Stomach (tissue), 9 donors: Measurements from ENCODE around the gene TMEFF2. TPM values are rescaled to one million over a fixed set of nuclear protein-coding genes. Genes with fewer than 3 reads are reported as not detected.
"Not testable (repeated sequence)": the region's sequence is repeated elsewhere in the genome, so short reads cannot be mapped to it uniquely, and the experiment has no call there.

ENCODE experiments used
- DNase-seq, 2 donors: peaks; one replicate each; pipeline versions ENCODE4 v3.0.0 to v3.0.0-alpha.2; 2013 to 2019
- H3K27ac ChIP-seq, 5 donors: fragments of 200-600 bp in 4 of 5; sonication (generic) in 4 of 5; one replicate each; pipeline ENCODE4 v1.5.1; 2013 to 2019; ENCODE audit warnings: mild to moderate bottlenecking in 1 of 5, moderate library complexity in 1 of 5
- H3K27me3 ChIP-seq, 3 donors: fragments of 200-600 bp; sonication (generic); one replicate each; pipeline ENCODE4 v1.5.1; 2017 to 2019; ENCODE audit warnings: mixed run types in 1 of 3
- H3K36me3 ChIP-seq, 4 donors: fragments of 200-600 bp; sonication (generic); 1 replicate in 3 of 4; 2 replicates in 1 of 4; pipeline ENCODE4 v1.5.1; 2016 to 2019
- H3K4me1 ChIP-seq, 4 donors: fragments of 200-600 bp; sonication (generic); one replicate each; pipeline ENCODE4 v1.5.1; 2016 to 2019
- H3K4me3 ChIP-seq, 4 donors: fragments of 200-600 bp; sonication (generic) in 3 of 4; one replicate each; pipeline ENCODE4 v1.5.1; 2016 to 2019; ENCODE audit warnings: mild to moderate bottlenecking in 1 of 4
- H3K9me3 ChIP-seq, 4 donors: fragments of 200-600 bp; sonication (generic); one replicate each; pipeline ENCODE4 v1.5.1; 2016 to 2019
- CTCF ChIP-seq, 7 experiments: fragments of 450-650 bp in 4 of 7; fragments of 200-600 bp in 3 of 7; sonication (generic) in 3 of 7; IDR thresholded peaks; one replicate each; pipeline ENCODE4 v1.5.1; 2016 to 2019; ENCODE audit warnings: antibody characterized with exemption in 7 of 7, control low read depth in 2 of 7, mild to moderate bottlenecking in 1 of 7
- EP300 ChIP-seq: sonication (generic); formaldehyde crosslinking; IDR thresholded peaks from one replicate; pipeline ENCODE4 v1.6.1; 2017; ENCODE audit warnings: antibody characterized with exemption
- POLR2A ChIP-seq, 4 donors: fragments of 450-650 bp; IDR thresholded peaks; one replicate each; pipeline ENCODE4 v1.6.1; 2016; ENCODE audit warnings: antibody characterized with exemption in 4 of 4, control low read depth in 2 of 4, mild to moderate bottlenecking in 1 of 4, moderate library complexity in 1 of 4
- POLR2AphosphoS5 ChIP-seq, 3 donors: sonication (generic); formaldehyde crosslinking; IDR thresholded peaks; one replicate each; pipeline ENCODE4 v1.6.1; 2016; ENCODE audit warnings: antibody characterized with exemption in 3 of 3
- WGBS, 5 donors: extraction: QIAGEN DNeasy Blood & Tissue Kit in 3 of 5; methylation state at CpG; one replicate each; pipeline versions ENCODE4 v1.1.5 to v1.1.7; 2013 to 2018; 5-methylcytosine and 5-hydroxymethylcytosine counted together
- intact Hi-C: fragments of 100-400 bp; cut with DNase I; formaldehyde crosslinking; loops from one replicate; pipeline ENCODE4 v1.15.1; 2023; ENCODE audit warnings: low total_unique reads
- polyA plus RNA-seq, 3 donors: library from polyadenylated mRNA; stranded (reverse); fragments of 200-250 nt; gene quantifications; one replicate each; pipeline ENCODE4 v1.2.3, GENCODE V29; 2013
- total RNA-seq, 5 donors: library from RNA; depleted of rRNA; stranded (reverse); fragments of >200 nt; gene quantifications; one replicate each; pipeline versions ENCODE4 v1.1.0 to v1.2.3, GENCODE V29; 2014 to 2016
- donor health status: healthy with polysubstance abuse.
- donor health status: Bipolar disorder and iron deficiency.
- donor health status: healthy.

The TMEFF2 gene
- total and polyA plus RNA-seq, 8 donors: 0.23 to 0.50 (median 0.37) TPM; not detected in 3

- WGBS, 5 donors: 69 to 88% (median 79%) methylated on average over 1 of the region's 1 CpG
- Histone ChIP-seq H3K4me1 (peaks cover 0 to 3% (median 0%) of the 10 kb centered on the region in 4 donors), H3K27me3 (no peaks in the 10 kb centered on the region), H3K9me3 (peaks cover 0 to 7% (median 6%) of the 10 kb centered on the region in 4 donors), H3K36me3 (no peaks in the 10 kb centered on the region), H3K4me3 (no peak overlapping the region), H3K27ac (no peak overlapping the region)
- intact Hi-C loops: no loop called here
- TF ChIP-seq CTCF (IDR thresholded peaks at IDR 0.05) (no peak), POLR2AphosphoS5 (IDR thresholded peaks at IDR 0.05) (no peak), POLR2A (IDR thresholded peaks at IDR 0.05) (no peak), EP300 (no peak)
- DNase-seq: no peak
Observed at GRCh38 chr2:192119536-192119935, 75.2 kb downstream of the TMEFF2 start.

- intact Hi-C loops: no loop called here
- Histone ChIP-seq H3K4me1 (no peaks in the 10 kb centered on the region), H3K27me3 (no peaks in the 10 kb centered on the region), H3K27ac (no peak overlapping the region), H3K4me3 (no peak overlapping the region), H3K9me3 (peaks cover 0 to 7% (median 6%) of the 10 kb centered on the region in 4 donors), H3K36me3 (no peaks in the 10 kb centered on the region)
- DNase-seq: no peak
- no peak for TF ChIP-seq POLR2A (IDR thresholded peaks at IDR 0.05)
- 45 to 96% (median 49%) methylated on average over 2 of the region's 2 CpGs for WGBS, 5 donors
Observed at GRCh38 chr2:192117705-192118104, 77.0 kb downstream of the TMEFF2 start.

- H3K36me3 ChIP-seq, H3K27ac ChIP-seq, DNase-seq, H3K4me1 ChIP-seq, H3K9me3 ChIP-seq, H3K4me3 ChIP-seq, intact Hi-C loops, H3K27me3 ChIP-seq: not testable (repeated sequence)
- 57 to 72% (median 64%) methylated on average over 2 of the region's 2 CpGs for whole genome bisulfite sequencing, 5 donors
Observed at GRCh38 chr2:192111536-192111935, 83.2 kb downstream of the TMEFF2 start.

GRCh38 chr2:192099742-192100141 lies 95.0 kb downstream of the TMEFF2 start:
- intact Hi-C loops: no loop called here
- TF ChIP-seq CTCF (IDR thresholded peaks at IDR 0.05): no peak
- TF ChIP-seq POLR2AphosphoS5 (IDR thresholded peaks at IDR 0.05): no peak
- TF ChIP-seq EP300: no peak
- no peak for TF ChIP-seq POLR2A (IDR thresholded peaks at IDR 0.05)
- DNase-seq: no peak

GRCh38 chr2:192098814-192099491 lies 95.8 kb downstream of the TMEFF2 start:
- intact Hi-C loops: no loop called here
- WGBS, 5 donors: 67 to 91% (median 90%) methylated on average over 2 of the region's 2 CpGs
- H3K9me3 ChIP-seq: no peaks in the 10 kb centered on the region

More at GRCh38 chr2:192099742-192100141, 95.0 kb downstream of the TMEFF2 start:
- no peak overlapping the region for H3K4me3 ChIP-seq
- H3K4me1 ChIP-seq: no peaks in the 10 kb centered on the region
- no peaks in the 10 kb centered on the region for H3K9me3 ChIP-seq
- no peaks in the 10 kb centered on the region for H3K27me3 ChIP-seq
- H3K27ac ChIP-seq: no peak overlapping the region
- no peaks in the 10 kb centered on the region for H3K36me3 ChIP-seq

More at GRCh38 chr2:192098814-192099491, 95.8 kb downstream of the TMEFF2 start:
- Histone ChIP-seq H3K27me3 (no peaks in the 10 kb centered on the region), H3K4me1 (no peaks in the 10 kb centered on the region), H3K4me3 (no peak overlapping the region), H3K27ac (no peak overlapping the region), H3K36me3 (no peaks in the 10 kb centered on the region)
- TF ChIP-seq POLR2A (IDR thresholded peaks at IDR 0.05): no peak
- TF ChIP-seq POLR2AphosphoS5 (IDR thresholded peaks at IDR 0.05): no peak
- TF ChIP-seq EP300: no peak
- no peak for TF ChIP-seq CTCF (IDR thresholded peaks at IDR 0.05)
- no peak for DNase-seq
